Activated T-helper 9 cell treated with anti-CD3 and anti-CD28 coated beads, Interleukin-2, amount 50 U/mL, for 16 hours (primary cell): ENCODE data around the gene CSNK2A1.
A peak's percentile ranks its signal among the peaks of the same experiment; 100 is the strongest.

Experiments used
- DNase-seq: peaks from one replicate; pipeline ENCODE4 v3.0.0-alpha.2; 2020; ENCODE audit warnings: low read depth

CSNK2A1 gene

DNA sequence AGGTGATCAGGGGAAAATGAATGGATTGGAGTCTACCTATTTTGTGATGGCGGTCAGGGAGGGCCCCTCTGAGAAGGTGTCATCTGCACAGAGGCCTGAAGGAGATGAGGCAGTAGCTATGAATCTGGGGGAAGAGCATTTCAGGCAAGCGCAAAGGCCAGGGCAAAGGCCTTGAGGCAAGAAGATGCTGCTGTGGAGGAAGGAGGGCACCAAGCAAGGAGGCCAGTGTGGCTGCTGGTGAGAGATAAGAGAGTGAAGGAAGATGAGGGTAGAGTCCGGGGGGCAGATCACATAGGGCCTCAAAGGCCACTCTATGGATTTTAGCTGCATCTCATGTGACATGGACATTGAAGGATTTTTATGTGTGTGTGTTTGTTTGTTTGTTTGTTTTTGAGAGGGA lies 20.6 kb upstream of the CSNK2A1 start:
- no peak for DNase-seq

- no peak for DNase-seq
Observed at GRCh38 chr20:563187-563586, 19.6 kb upstream of the CSNK2A1 start.

DNA sequence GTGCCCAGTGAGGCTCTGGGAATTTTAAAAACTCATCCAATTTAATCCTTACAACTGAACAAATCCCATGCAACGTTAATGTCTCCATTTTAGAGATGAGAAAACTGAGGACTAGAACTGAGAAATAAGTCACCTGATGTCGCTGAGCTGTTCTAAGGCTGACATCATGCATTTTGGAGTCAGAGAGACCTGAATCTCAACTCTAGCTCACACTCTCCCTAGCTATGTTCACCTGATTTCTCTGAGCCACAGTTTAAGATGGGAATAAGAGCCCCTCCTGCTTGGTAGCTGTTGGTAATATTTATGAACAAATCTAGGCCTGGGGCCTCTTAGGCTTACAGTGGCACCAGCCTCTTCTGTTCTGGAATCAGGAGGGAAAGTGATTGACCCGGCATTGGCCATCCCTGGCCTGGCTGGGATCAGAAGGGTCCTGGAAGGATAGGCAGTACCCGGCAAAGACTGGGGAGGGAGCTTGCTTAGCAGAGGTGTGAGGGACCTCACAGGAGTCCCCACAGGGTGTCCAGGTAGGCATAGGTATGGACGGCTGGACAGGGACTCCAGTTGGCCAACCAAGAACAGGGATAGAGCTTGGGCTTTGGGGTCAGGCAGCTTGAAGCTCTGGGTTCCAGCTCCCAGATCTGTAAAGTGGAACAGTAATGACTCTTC lies 18.8 kb upstream of the CSNK2A1 start:
- DNase-seq, result no peak

- DNase-seq, result no peak
Observed at GRCh38 chr20:561437-562231, 18.0 kb upstream of the CSNK2A1 start.

GRCh38 chr20:560680-561079 lies 17.1 kb upstream of the CSNK2A1 start:
- DNase-seq, result no peak

DNA sequence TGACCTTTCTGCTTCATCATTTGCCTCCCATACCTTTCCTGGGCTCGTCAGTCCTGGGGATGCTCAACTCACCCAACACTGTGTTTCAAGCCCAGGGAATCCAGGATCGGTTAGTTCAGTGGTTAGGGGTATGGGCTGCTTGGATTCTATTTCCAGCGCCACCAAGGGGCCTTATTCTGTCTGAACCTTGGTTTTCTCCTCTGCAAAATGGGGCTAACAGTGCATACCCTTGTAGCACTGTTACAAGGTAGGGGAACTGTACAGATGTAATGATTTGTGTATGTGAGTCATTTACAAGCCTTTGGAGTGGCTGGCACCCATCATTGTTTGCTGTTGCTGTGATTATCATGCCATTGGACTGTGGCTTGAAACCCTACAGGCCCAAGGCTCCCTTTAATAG lies 14.5 kb upstream of the CSNK2A1 start:
- no peak for DNase-seq

DNA sequence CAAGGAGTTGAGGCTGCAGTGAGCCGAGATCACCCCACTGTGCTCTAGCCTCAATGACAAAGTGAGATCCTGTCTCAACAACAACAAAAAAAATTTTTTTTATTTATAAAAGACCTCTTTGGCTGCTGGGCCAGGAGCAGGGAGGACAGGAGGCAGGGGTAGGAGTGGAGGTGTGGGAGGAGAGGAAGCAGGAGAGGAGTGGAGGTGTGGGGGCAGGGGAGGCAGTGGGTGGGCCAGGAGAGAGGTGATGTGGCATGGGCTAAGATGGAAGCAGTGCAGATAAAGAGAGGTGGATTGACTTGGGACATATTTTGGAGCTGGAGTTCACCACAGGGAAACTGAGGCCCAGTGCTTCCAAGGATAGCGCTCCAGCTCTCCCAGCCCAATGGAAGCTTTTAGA lies 13.4 kb upstream of the CSNK2A1 start:
- no peak for DNase-seq

DNA sequence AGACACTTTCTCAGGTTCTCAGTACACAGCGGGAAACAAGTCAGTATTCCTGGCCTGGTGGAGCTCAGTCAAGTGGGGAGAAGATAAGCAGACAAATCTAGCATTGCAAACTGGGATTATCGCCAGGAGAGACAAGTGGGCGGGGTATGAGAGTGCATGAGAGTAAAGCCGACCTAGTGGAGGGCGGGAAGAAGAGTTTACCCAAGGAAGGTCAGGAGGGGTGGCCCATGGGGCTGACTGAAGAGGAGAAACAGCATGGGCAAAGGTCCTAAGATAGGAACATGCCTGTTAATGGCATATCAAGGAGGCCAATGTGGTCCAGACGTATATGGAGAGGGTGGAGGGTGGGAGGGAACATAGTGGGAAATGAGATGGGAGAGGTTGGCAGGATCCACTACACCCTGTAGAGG lies 12.4 kb upstream of the CSNK2A1 start:
- DNase-seq, result no peak

- no peak for DNase-seq
Observed at GRCh38 chr20:550611-551010, 7.0 kb upstream of the CSNK2A1 start.

GRCh38 chr20:549722-550496 lies 6.3 kb upstream of the CSNK2A1 start:
- DNase-seq, result no peak

DNA sequence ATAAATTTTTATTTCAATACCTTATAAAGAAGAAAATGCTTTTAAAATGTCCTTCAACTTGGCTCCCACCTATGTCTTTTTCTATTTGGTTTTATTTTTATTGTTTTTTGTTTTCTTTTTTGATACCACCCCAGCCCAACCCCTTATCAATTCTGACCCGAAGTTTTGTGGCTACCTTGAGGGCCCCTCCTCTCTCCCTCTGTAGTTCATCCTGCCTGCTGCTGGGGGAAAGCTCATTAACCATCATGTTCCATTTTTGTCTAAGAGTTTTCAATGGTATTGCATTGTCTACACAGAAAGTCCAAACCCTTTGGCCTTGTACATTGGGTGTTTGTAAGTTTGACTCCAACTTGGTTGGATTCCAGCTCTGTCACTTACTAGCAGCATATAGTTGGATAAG lies 5.3 kb upstream of the CSNK2A1 start:
- no peak for DNase-seq

DNA sequence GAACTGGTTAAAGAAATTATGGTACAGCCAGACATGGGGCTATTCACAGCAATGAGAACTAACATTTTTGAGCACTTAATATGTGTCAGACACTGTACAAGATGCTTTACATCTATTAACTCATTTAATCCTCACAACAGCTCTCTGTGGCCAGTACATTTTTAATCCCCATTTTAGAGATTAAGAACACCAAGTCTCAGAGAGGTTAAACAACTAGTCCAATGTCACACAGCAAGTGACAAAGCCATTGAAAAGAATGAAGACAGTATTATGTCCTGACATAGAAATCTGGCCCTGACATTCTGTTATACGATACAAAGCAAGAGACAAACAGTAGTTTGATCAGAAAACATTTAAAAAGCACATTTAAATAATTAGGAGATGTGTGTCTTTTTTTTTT lies 3.8 kb upstream of the CSNK2A1 start:
- no peak for DNase-seq

- DNase-seq, result no peak
Observed at GRCh38 chr20:546353-546752, 2.8 kb upstream of the CSNK2A1 start.

GRCh38 chr20:544153-544725 lies 649 bp upstream of the CSNK2A1 start:
- DNase-seq, result no peak

DNA sequence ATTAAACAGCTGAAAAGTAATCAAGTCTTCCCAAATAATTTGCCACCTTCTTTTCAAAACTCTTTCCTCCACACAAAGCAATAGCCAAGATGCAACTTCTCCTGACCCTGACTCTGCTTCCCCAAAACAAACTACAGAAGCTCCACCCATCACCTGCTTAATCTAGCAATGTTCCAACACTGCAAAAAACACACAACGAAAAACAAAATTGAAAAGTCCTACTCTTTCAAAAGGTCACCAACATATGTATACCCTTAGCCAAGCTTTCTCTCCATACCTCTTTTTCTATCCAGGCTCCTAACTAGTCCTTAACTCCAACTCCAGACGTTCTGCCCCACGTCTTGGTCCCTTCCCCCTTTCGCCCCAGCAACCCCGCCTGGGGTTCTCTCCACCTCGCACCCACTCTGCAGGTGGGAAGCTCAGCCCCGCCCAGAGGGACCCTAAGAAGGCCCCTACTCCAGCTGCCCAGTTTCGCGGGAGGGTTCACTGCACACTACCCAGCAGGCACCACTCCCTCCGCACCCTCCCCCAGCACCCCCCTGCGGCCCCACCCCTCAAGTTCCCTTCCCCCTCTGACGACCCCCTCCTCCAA lies 717 bp downstream of the CSNK2A1 start:
- DNase-seq, result peak; percentile 15

GRCh38 chr20:540391-541201 lies 3.0 kb downstream of the CSNK2A1 start:
- DNase-seq, result no peak

- DNase-seq, result no peak
Observed at GRCh38 chr20:539848-540247, 3.7 kb downstream of the CSNK2A1 start.

DNA sequence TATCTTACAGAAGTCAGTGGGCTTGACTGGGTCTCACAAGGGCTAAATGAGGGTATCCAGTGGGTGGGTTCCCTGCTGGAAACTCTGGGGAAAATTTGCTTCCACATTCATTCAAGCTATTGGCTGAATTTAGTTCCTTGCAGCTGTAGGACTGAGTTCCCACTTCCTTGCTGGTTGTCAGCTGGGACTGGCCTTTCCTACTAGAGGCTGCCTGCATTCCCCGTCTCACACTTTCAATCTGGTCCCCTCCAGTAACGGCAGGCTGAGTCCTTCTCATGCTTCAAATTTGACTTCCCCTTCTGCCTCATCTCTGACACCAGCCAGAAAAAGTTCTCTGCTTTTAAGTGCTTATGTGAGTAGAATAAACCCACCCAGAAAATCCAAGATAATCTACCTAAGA lies 4.4 kb downstream of the CSNK2A1 start:
- DNase-seq, result no peak

DNA sequence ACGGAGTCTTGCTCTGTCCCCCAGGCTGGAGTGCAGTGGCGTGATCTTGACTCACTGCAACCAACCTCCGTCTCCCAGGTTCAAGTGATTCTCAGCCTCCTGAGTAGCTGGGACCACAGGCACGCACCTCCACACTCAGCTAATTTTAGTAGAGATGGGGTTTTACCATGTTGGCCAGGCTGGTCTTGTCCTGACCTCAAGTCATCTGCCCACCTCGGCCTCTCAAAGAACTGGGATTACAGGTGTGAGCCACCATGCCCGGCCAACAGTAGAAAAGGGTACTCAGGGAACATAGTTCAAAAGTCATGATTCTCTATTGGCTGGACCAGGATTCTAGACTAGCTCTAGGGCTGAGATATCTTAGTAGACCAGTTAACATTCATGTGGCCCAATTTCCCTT lies 5.6 kb downstream of the CSNK2A1 start:
- DNase-seq, result no peak

GRCh38 chr20:536426-537010 lies 7.1 kb downstream of the CSNK2A1 start:
- DNase-seq, result no peak

DNA sequence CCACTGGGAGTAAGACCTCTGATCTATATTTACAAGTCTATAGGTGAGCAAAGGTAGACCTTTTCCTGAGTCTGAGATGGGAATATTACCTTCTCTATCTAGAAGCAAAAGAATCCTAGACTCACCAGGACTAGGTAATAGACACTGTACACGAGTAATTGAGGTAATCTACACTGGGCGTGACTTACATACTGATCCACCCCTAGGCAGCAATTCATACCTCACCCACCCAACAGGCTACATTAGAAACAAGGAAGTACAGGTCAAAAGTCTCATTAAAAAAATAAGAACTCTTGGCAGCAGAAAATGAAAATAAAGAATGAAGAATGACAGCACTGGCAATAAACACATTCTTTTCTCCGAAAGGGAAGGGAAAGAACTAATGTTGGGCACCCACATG lies 7.6 kb downstream of the CSNK2A1 start:
- no peak for DNase-seq
